Measurements from ENCODE around the gene LRRC8D. TPM values are rescaled to one million over a fixed set of nuclear protein-coding genes. Genes with fewer than 3 reads are reported as not detected.

LRRC8D gene
- polyA plus RNA-seq, 2 of the 4 experiments (the other 2 are of a cell fraction) = 41.8 to 76.7 TPM

- POLR2A ChIA-PET = interaction anchor here (0.6 kb wide), 1 partner anchor 72 kb away, joined by 4 read pairs; no protein-coding TSS in a partner anchor
- peak in 1 of 2 experiments; percentile 10; a peak in 2 of 6 replicates for ATAC-seq
- Histone ChIP-seq H3K4me2 (peak overlapping the region; percentile 60), H3K4me3 (no peak overlapping the region), H3K27ac (peak overlapping the region; percentile 72 to 84), H3K9me3 (no peaks in the 10 kb centered on the region), H3K4me1 (peaks cover 60% of the 10 kb centered on the region)
- WGBS (ENCODE audit: missing lambda C conversion rate) = 60% methylated on average over 5 of the region's 5 CpGs
- DNase-seq (ENCODE audit: low read depth in 1 of 2, low spot score in 1 of 2) = peak in 1 of 2 experiments; percentile 46
- TF ChIP-seq EHMT2 (IDR thresholded peaks at IDR 0.05; ENCODE audit: low read depth) = no peak
- TF ChIP-seq JUN (IDR thresholded peaks at IDR 0.05) = no peak
- TF ChIP-seq GATA3 (IDR thresholded peaks at IDR 0.05; ENCODE audit: borderline replicate concordance) = 0 out of 2 replicates have a peak, but pooled peaks have one; percentile 11
- TF ChIP-seq BHLHE40 (IDR thresholded peaks at IDR 0.05; ENCODE audit: low read depth, low read length) = no peak
- no peak for TF ChIP-seq FOSL2 (IDR thresholded peaks at IDR 0.05)
- TF ChIP-seq FOSL2 (CRISPR knock-in tag; IDR thresholded peaks at IDR 0.05) = peak; percentile 43
- no peak for TF ChIP-seq CTCF (IDR thresholded peaks at IDR 0.05)
- no peak for FAIRE-seq
- CTCF ChIA-PET = interaction anchor here (0.6 to 1.9 kb wide), 6 partner anchors 9 to 451 kb away, joined by 3 to 9 read pairs (median 3); no protein-coding TSS in a partner anchor
Measured at GRCh38 chr1:89951766-89952604, 131.2 kb downstream of the LRRC8D start.

GRCh38 chr1:89952605-89953130 lies 131.8 kb downstream of the LRRC8D start:
- no peak for DNase-seq (ENCODE audit: low read depth in 1 of 2, low spot score in 1 of 2)
- Histone ChIP-seq H3K4me1 (peaks cover 67% of the 10 kb centered on the region), H3K9me3 (no peaks in the 10 kb centered on the region), H3K4me3 (no peak overlapping the region), H3K27ac (peak overlapping the region; percentile 72 to 84), H3K4me2 (peak overlapping the region; percentile 60)
- ATAC-seq = no peak
- POLR2A ChIA-PET = no interaction called here
- no peak for FAIRE-seq
- TF ChIP-seq NPAS2 (CRISPR knock-in tag; IDR thresholded peaks at IDR 0.05; ENCODE audit: borderline replicate concordance) (0 out of 2 replicates have a peak, but pooled peaks have one; percentile 33), HOXB13 (CRISPR knock-in tag; IDR thresholded peaks at IDR 0.05; ENCODE audit: low read depth) (peak; percentile 91), FOSB (CRISPR knock-in tag; IDR thresholded peaks at IDR 0.05) (no peak; the same call in 1 of the 2 replicates), ZSCAN20 (CRISPR knock-in tag; IDR thresholded peaks at IDR 0.05) (peak; percentile 69; the same call in 1 of the 2 replicates), HOXB5 (CRISPR knock-in tag; IDR thresholded peaks at IDR 0.05) (peak; percentile 92), FOXS1 (CRISPR knock-in tag; IDR thresholded peaks at IDR 0.05) (peak; percentile 76; the same call in 1 of the 2 replicates), EHF (CRISPR knock-in tag; IDR thresholded peaks at IDR 0.05) (peak; percentile 82), ATOH8 (CRISPR knock-in tag; IDR thresholded peaks at IDR 0.05; ENCODE audit: low read depth) (peak; percentile 90; the same call in 1 of the 2 replicates), HEYL (CRISPR knock-in tag; IDR thresholded peaks at IDR 0.05) (peak; percentile 80; the same call in 1 of the 2 replicates), ZNF302 (CRISPR knock-in tag; IDR thresholded peaks at IDR 0.05) (peak; percentile 68; the same call in 1 of the 2 replicates), TFCP2L1 (CRISPR knock-in tag; IDR thresholded peaks at IDR 0.05) (no peak)
- CTCF ChIA-PET = interaction anchor here (0.6 to 1.9 kb wide), 6 partner anchors 10 to 452 kb away, joined by 3 to 9 read pairs (median 3); no protein-coding TSS in a partner anchor
- 90% methylated on average over 2 of the region's 2 CpGs for WGBS (ENCODE audit: missing lambda C conversion rate)

- 0% methylated on average over 1 of the region's 1 CpG for WGBS (ENCODE audit: missing lambda C conversion rate)
- CTCF ChIA-PET = interaction anchor here (1.0 to 1.9 kb wide), 2 partner anchors 10 to 110 kb away, joined by 4 to 9 read pairs; no protein-coding TSS in a partner anchor
- TF ChIP-seq GATA3 (IDR thresholded peaks at IDR 0.05; ENCODE audit: borderline replicate concordance) = peak; percentile 19; the same call in 1 of the 2 replicates
- TF ChIP-seq CTCF (IDR thresholded peaks at IDR 0.05) = peak; percentile 33; the same call in 2 of the 3 replicates
- peak; percentile 64 to 70 for TF ChIP-seq RAD21 (conservative IDR thresholded peaks at IDR 0.05 in 1 of 2, IDR thresholded peaks at IDR 0.05 in 1 of 2)
- no peak for TF ChIP-seq RNF2 (IDR thresholded peaks at IDR 0.05; ENCODE audit: borderline replicate concordance, low read depth)
- TF ChIP-seq MAFK (IDR thresholded peaks at IDR 0.05; ENCODE audit: partially characterized antibody) = no peak
- TF ChIP-seq EP300 (IDR thresholded peaks at IDR 0.05) = no peak
- TF ChIP-seq FOSL2 (IDR thresholded peaks at IDR 0.05) = 0 out of 2 replicates have a peak, but pooled peaks have one; percentile 17
- TF ChIP-seq FOSL2 (CRISPR knock-in tag; IDR thresholded peaks at IDR 0.05) = peak; percentile 67
- TF ChIP-seq CHD2 (IDR thresholded peaks at IDR 0.05; ENCODE audit: low read length, partially characterized antibody) = no peak
- TF ChIP-seq RARB (CRISPR knock-in tag; IDR thresholded peaks at IDR 0.05) = no peak
- no peak for TF ChIP-seq POLR2A (IDR thresholded peaks at IDR 0.05; ENCODE audit: low read length)
- peak; percentile 58 for TF ChIP-seq SMC3 (IDR thresholded peaks at IDR 0.05)
Measured at GRCh38 chr1:89953131-89953626, 132.3 kb downstream of the LRRC8D start.

More at GRCh38 chr1:89953131-89953626, 132.3 kb downstream of the LRRC8D start:
- Histone ChIP-seq H3K4me3 (no peak overlapping the region), H3K9me3 (no peaks in the 10 kb centered on the region), H3K4me1 (peaks cover 71% of the 10 kb centered on the region), H3K27ac (peak overlapping the region; percentile 72 to 84), H3K4me2 (peak overlapping the region; percentile 60)
- FAIRE-seq = no peak
- POLR2A ChIA-PET = no interaction called here
- ATAC-seq = peak; percentile 91 to 95
- peak; percentile 34 to 85 for DNase-seq (ENCODE audit: low read depth in 1 of 2, low spot score in 1 of 2)
